ENCODE measurements around the gene RNF135.
"Not testable (repeated sequence)": the region's sequence is repeated elsewhere in the genome, so short reads cannot be mapped to it uniquely, and the experiment has no call there.

Gene RNF135

GRCh38 chr17:30956764-30957374 lies 14.0 kb upstream of the RNF135 start:
- no peak for DNase-seq

- DNase-seq = no peak
Measured at GRCh38 chr17:30957741-30958140, 13.1 kb upstream of the RNF135 start.

- peak in 1 of 2 donors; percentile 50 for DNase-seq
Measured at GRCh38 chr17:30958187-30958586, 12.7 kb upstream of the RNF135 start.

GRCh38 chr17:30961209-30962188 lies 9.3 kb upstream of the RNF135 start:
- peak in 1 of 2 donors; percentile 52 for DNase-seq

GRCh38 chr17:30964312-30964711 lies 6.5 kb upstream of the RNF135 start:
- not testable (repeated sequence) for DNase-seq

GRCh38 chr17:30964876-30965275 lies 6.0 kb upstream of the RNF135 start:
- no peak for DNase-seq

- no peak for DNase-seq
Measured at GRCh38 chr17:30965686-30966085, 5.2 kb upstream of the RNF135 start.

- DNase-seq = not testable (repeated sequence)
Measured at GRCh38 chr17:30967911-30968310, 2.9 kb upstream of the RNF135 start.

- DNase-seq = peak in 1 of 2 donors; percentile 57
Measured at GRCh38 chr17:30969989-30970830, 629 bp upstream of the RNF135 start.

- DNase-seq = peak; percentile 19 to 27
Measured at GRCh38 chr17:30975042-30975820, 4.4 kb downstream of the RNF135 start.

GRCh38 chr17:30979919-30980318 lies 9.1 kb downstream of the RNF135 start:
- not testable (repeated sequence) for DNase-seq

GRCh38 chr17:30981531-30982519 lies 11.0 kb downstream of the RNF135 start:
- no peak for DNase-seq

GRCh38 chr17:30982855-30983254 lies 12.0 kb downstream of the RNF135 start:
- no peak for DNase-seq

- no peak for DNase-seq
Measured at GRCh38 chr17:30990458-30990857, 19.6 kb downstream of the RNF135 start.

- no peak for DNase-seq
Measured at GRCh38 chr17:30992551-30992950, 21.7 kb downstream of the RNF135 start.

GRCh38 chr17:30995347-30995746 lies 24.5 kb downstream of the RNF135 start:
- DNase-seq = no peak

GRCh38 chr17:30996486-30996885 lies 25.6 kb downstream of the RNF135 start:
- no peak for DNase-seq

GRCh38 chr17:30997270-30997669 lies 26.4 kb downstream of the RNF135 start:
- no peak for DNase-seq

- DNase-seq = no peak
Measured at GRCh38 chr17:30997842-30998241, 27.0 kb downstream of the RNF135 start.

- DNase-seq = no peak
Measured at GRCh38 chr17:31002047-31002446, 31.2 kb downstream of the RNF135 start.

All from CD4-positive, alpha-beta T cell treated with Interleukin-4 for 1 hour (primary cell).